Osteoblast (primary cell): ENCODE measurements around the gene ZNF846. TPM values are rescaled to one million over a fixed set of nuclear protein-coding genes. Genes with fewer than 3 reads are reported as not detected.

Source experiments
- DNase-seq: peaks from one replicate; pipeline ENCODE4 v3.0.0; 2011; ENCODE audit warnings: low spot score, mixed read lengths; ENCODE audit not compliant: insufficient read length; ENCODE audit errors: missing footprints
- H2AFZ ChIP-seq: 2 replicates; pipeline ENCODE4 v1.6.0; 2011; ENCODE audit warnings: mild to moderate bottlenecking, low read length
- H3K27ac ChIP-seq: 2 replicates; pipeline ENCODE4 v1.5.1; 2011; ENCODE audit warnings: mild to moderate bottlenecking, low read depth, low read length, moderate library complexity
- H3K27me3 ChIP-seq: 2 replicates; pipeline ENCODE4 v1.6.0; 2012; ENCODE audit warnings: mild to moderate bottlenecking, control low read depth, inconsistent platforms, low read length, moderate library complexity; ENCODE audit not compliant: insufficient read depth
- H3K36me3 ChIP-seq: 2 replicates; pipeline ENCODE4 v1.5.1; 2011; ENCODE audit warnings: mild to moderate bottlenecking, low read length, control low read depth, moderate library complexity; ENCODE audit not compliant: insufficient read depth
- H3K4me1 ChIP-seq: 2 replicates; pipeline ENCODE4 v1.5.1; 2011; ENCODE audit warnings: mild to moderate bottlenecking, low read length, control low read depth, moderate library complexity; ENCODE audit not compliant: insufficient read depth
- H3K4me2 ChIP-seq: 2 replicates; pipeline ENCODE4 v1.6.0; 2011; ENCODE audit warnings: mild to moderate bottlenecking, low read length; ENCODE audit not compliant: insufficient read depth
- H3K4me3 ChIP-seq: fragments of 200-600 bp; sonication (generic); 3 replicates; pipeline ENCODE4 v1.5.1; 2012; ENCODE audit warnings: mild to moderate bottlenecking, low read length, inconsistent platforms; ENCODE audit not compliant: insufficient read depth
- H3K79me2 ChIP-seq: 2 replicates; pipeline ENCODE4 v1.6.0; 2012; ENCODE audit warnings: mild to moderate bottlenecking, low read length, control low read depth, inconsistent platforms; ENCODE audit not compliant: insufficient read depth
- H3K9me3 ChIP-seq: 2 replicates; pipeline ENCODE4 v1.5.1; 2011; ENCODE audit warnings: low read depth, low read length, control low read depth
- H4K20me1 ChIP-seq: 2 replicates; pipeline ENCODE4 v1.6.0; 2012; ENCODE audit warnings: mild to moderate bottlenecking, low read length, control low read depth; ENCODE audit not compliant: insufficient read depth
- CTCF ChIP-seq: IDR thresholded peaks from 2 replicates; pipeline ENCODE4 v1.5.1; 2011; ENCODE audit warnings: mild to moderate bottlenecking, low read depth, low read length, moderate library complexity; ENCODE audit errors: extremely low read depth
- total RNA-seq: library from RNA; depleted of rRNA; stranded (reverse); fragments of >200 nt; gene quantifications from 2 replicates; pipeline ENCODE4 v1.2.3, GENCODE V29; 2012

Gene ZNF846
- total RNA-seq, 1 donor = 17.7 TPM

DNA sequence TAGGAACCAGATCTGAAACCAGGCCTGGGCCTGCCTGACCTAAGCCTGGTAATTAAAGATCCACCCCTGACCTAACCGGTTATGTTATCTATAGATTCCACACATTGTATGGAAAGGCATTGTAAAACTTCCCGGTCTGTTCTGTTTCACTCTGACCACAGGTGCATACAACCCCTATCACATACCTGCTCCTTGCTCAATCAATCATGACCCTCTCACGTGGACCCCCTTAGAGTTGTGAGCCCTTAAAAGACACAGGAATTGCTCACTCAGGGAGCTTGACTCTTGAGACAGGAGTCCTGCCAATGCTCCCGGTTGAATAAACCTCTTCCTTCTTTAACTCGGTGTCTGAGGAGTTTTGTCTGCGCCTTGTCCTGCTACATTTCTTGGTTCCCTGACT lies 66.4 kb downstream of the ZNF846 start:
- Histone ChIP-seq H3K79me2 (no peaks in the 10 kb centered on the region), H3K36me3 (no peaks in the 10 kb centered on the region), H3K4me1 (no peaks in the 10 kb centered on the region), H3K27me3 (no peaks in the 10 kb centered on the region), H3K4me2 (no peak overlapping the region), H2AFZ (no peak overlapping the region), H3K9me3 (no peaks in the 10 kb centered on the region), H3K4me3 (no peak overlapping the region), H4K20me1 (no peaks in the 10 kb centered on the region), H3K27ac (no peak overlapping the region)
- DNase-seq = no peak
- no peak for TF ChIP-seq CTCF

Other genes starting within 250 kb of the ZNF846 start
- 28.2 and 31.5 TPM in 2 replicates for gene ZNF426, start 230.1 kb downstream of the ZNF846 start, total RNA-seq
- gene ZNF121, start 184.2 kb downstream of the ZNF846 start, total RNA-seq = 39.1 and 40.1 TPM in 2 replicates
- gene ZNF561, start 147.5 kb downstream of the ZNF846 start, total RNA-seq = 44.2 and 45.2 TPM in 2 replicates
- gene ZNF562, start 93.6 kb downstream of the ZNF846 start, total RNA-seq = 32.1 and 33.3 TPM in 2 replicates
- 23.9 and 25.0 TPM in 2 replicates for gene FBXL12, start 50.3 kb upstream of the ZNF846 start, total RNA-seq
- 82.5 and 111 TPM in 2 replicates for gene UBL5, start 59.2 kb upstream of the ZNF846 start, total RNA-seq
- 53.9 and 62.6 TPM in 2 replicates for gene PIN1, start 66.6 kb upstream of the ZNF846 start, total RNA-seq
- 0.29 and 0.72 TPM in 2 replicates for gene OLFM2, start 167.8 kb upstream of the ZNF846 start, total RNA-seq
- 9.1 and 14.8 TPM in 2 replicates for gene COL5A3, start 241.8 kb upstream of the ZNF846 start, total RNA-seq
- gene RDH8, start 244.7 kb upstream of the ZNF846 start, total RNA-seq = not detected in 2 replicates